GM19099 (cell line): ENCODE measurements around the gene MAPK9.

Experiments used
- POLR2A ChIP-seq: IDR thresholded peaks from 3 replicates; pipeline ENCODE4 v1.6.1; 2011; ENCODE audit warnings: low read depth; ENCODE audit not compliant: insufficient read length; ENCODE audit errors: extremely low read depth

MAPK9 gene

GRCh38 chr5:180235846-180236245 is 56.0 kb downstream of the MAPK9 start:
- TF ChIP-seq POLR2A: no peak

- TF ChIP-seq POLR2A: no peak
These were observed 56.8 kb downstream of the MAPK9 start for GRCh38 chr5:180235077-180235476.

GRCh38 chr5:180234271-180234670 is 57.6 kb downstream of the MAPK9 start:
- no peak for TF ChIP-seq POLR2A

- TF ChIP-seq POLR2A: no peak
These were observed 58.2 kb downstream of the MAPK9 start for GRCh38 chr5:180233729-180234128.

GRCh38 chr5:180230017-180230416 is 61.9 kb downstream of the MAPK9 start:
- no peak for TF ChIP-seq POLR2A

- TF ChIP-seq POLR2A: no peak
These were observed 69.8 kb downstream of the MAPK9 start for GRCh38 chr5:180222056-180222455.

GRCh38 chr5:180217797-180218196 is 74.1 kb downstream of the MAPK9 start:
- no peak for TF ChIP-seq POLR2A

GRCh38 chr5:180216646-180217171 is 75.2 kb downstream of the MAPK9 start:
- TF ChIP-seq POLR2A: no peak

GRCh38 chr5:180215783-180216630 is 75.9 kb downstream of the MAPK9 start:
- TF ChIP-seq POLR2A: no peak

- TF ChIP-seq POLR2A: no peak
These were observed 76.8 kb downstream of the MAPK9 start for GRCh38 chr5:180214870-180215770.

- no peak for TF ChIP-seq POLR2A
These were observed 78.2 kb downstream of the MAPK9 start for GRCh38 chr5:180213657-180214207.

- no peak for TF ChIP-seq POLR2A
These were observed 78.7 kb downstream of the MAPK9 start for GRCh38 chr5:180213256-180213600.

- no peak for TF ChIP-seq POLR2A
These were observed 79.3 kb downstream of the MAPK9 start for GRCh38 chr5:180212363-180213255.

GRCh38 chr5:180211761-180212035 is 80.2 kb downstream of the MAPK9 start:
- TF ChIP-seq POLR2A: no peak
